Measurements from ENCODE around the gene NSMCE1. TPM values are rescaled to one million over a fixed set of nuclear protein-coding genes. Genes with fewer than 3 reads are reported as not detected.

NSMCE1 gene
- total RNA-seq, 1 donor from 2014 or later, result 21.2 TPM

GRCh38 chr16:27305839-27306442 lies 37.4 kb upstream of the NSMCE1 start:
- peaks cover 4% of the 10 kb centered on the region for H3K4me1 Mint-ChIP-seq (ENCODE audit: low read depth)
- peaks cover 3% of the 10 kb centered on the region for H3K9me3 Mint-ChIP-seq (ENCODE audit: low read depth)
- no peak overlapping the region for H3K4me3 Mint-ChIP-seq (ENCODE audit: unreplicated experiment)
- no peaks in the 10 kb centered on the region for H3K27me3 Mint-ChIP-seq (ENCODE audit: low read depth)
- no peak overlapping the region for H3K27ac Mint-ChIP-seq (ENCODE audit: unreplicated experiment)
- TF ChIP-seq, protein P1, sequence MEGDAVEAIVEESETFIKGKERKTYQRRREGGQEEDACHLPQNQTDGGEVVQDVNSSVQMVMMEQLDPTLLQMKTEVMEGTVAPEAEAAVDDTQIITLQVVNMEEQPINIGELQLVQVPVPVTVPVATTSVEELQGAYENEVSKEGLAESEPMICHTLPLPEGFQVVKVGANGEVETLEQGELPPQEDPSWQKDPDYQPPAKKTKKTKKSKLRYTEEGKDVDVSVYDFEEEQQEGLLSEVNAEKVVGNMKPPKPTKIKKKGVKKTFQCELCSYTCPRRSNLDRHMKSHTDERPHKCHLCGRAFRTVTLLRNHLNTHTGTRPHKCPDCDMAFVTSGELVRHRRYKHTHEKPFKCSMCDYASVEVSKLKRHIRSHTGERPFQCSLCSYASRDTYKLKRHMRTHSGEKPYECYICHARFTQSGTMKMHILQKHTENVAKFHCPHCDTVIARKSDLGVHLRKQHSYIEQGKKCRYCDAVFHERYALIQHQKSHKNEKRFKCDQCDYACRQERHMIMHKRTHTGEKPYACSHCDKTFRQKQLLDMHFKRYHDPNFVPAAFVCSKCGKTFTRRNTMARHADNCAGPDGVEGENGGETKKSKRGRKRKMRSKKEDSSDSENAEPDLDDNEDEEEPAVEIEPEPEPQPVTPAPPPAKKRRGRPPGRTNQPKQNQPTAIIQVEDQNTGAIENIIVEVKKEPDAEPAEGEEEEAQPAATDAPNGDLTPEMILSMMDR (IDR thresholded peaks at IDR 0.05), result no peak
- no peak for DNase-seq (ENCODE audit: low spot score)
- H3K36me3 Mint-ChIP-seq (ENCODE audit: low read depth), result no peaks in the 10 kb centered on the region

DNA sequence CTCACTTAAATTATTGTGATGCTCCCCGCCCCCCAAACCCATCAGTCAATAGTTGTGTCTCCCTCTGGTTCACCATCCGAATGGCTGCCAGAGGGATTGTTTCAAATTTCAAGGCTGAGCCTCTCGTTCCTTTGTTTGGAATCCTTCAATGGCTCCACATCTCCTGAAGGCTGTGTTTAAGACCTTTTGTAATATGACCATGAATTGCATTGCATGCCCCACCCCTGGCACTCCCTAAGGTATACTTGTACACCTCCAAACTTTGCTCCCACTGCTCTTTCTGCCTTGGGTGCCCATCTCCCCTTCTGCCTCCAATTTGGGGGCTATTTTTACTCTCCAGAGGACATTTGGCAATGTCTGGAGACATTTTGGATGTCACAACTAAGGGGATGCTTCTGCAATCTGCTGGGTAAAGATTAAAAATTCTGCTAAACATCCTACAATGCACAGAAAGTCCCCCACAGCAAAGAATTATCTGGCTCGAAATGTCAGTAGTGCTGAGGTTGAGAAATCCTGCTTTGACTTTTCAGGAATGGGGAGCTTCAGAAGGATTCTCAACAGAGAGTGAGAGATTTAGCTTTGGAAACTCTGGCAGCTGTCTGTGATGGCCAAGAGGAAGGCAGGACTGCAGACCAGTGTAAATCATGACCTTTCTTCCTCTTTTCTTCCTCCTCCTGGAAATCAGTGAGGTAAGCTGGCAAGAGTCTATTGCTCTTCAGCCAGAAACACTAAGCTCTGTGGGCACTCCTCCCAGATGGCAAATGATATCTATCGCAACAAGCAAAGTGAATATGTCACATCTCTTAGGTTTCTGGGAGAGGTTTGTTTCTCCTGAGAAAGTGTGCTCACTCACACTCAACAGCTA lies 36.5 kb upstream of the NSMCE1 start:
- Mint-ChIP-seq H3K4me3 (ENCODE audit: unreplicated experiment) (no peak overlapping the region), H3K36me3 (ENCODE audit: low read depth) (no peaks in the 10 kb centered on the region), H3K9me3 (ENCODE audit: low read depth) (peaks cover 3% of the 10 kb centered on the region), H3K27ac (ENCODE audit: unreplicated experiment) (no peak overlapping the region), H3K4me1 (ENCODE audit: low read depth) (no peaks in the 10 kb centered on the region), H3K27me3 (ENCODE audit: low read depth) (no peaks in the 10 kb centered on the region)
- DNase-seq (ENCODE audit: low spot score), result no peak
- TF ChIP-seq, protein P1 (IDR thresholded peaks at IDR 0.05), result no peak

GRCh38 chr16:27304102-27304501 lies 35.5 kb upstream of the NSMCE1 start:
- Mint-ChIP-seq H3K27ac (ENCODE audit: unreplicated experiment) (no peak overlapping the region), H3K4me3 (ENCODE audit: unreplicated experiment) (no peak overlapping the region), H3K9me3 (ENCODE audit: low read depth) (peaks cover 1% of the 10 kb centered on the region), H3K36me3 (ENCODE audit: low read depth) (no peaks in the 10 kb centered on the region), H3K27me3 (ENCODE audit: low read depth) (no peaks in the 10 kb centered on the region), H3K4me1 (ENCODE audit: low read depth) (no peaks in the 10 kb centered on the region)
- no peak for DNase-seq (ENCODE audit: low spot score)
- TF ChIP-seq, protein P1 (IDR thresholded peaks at IDR 0.05), result no peak

DNA sequence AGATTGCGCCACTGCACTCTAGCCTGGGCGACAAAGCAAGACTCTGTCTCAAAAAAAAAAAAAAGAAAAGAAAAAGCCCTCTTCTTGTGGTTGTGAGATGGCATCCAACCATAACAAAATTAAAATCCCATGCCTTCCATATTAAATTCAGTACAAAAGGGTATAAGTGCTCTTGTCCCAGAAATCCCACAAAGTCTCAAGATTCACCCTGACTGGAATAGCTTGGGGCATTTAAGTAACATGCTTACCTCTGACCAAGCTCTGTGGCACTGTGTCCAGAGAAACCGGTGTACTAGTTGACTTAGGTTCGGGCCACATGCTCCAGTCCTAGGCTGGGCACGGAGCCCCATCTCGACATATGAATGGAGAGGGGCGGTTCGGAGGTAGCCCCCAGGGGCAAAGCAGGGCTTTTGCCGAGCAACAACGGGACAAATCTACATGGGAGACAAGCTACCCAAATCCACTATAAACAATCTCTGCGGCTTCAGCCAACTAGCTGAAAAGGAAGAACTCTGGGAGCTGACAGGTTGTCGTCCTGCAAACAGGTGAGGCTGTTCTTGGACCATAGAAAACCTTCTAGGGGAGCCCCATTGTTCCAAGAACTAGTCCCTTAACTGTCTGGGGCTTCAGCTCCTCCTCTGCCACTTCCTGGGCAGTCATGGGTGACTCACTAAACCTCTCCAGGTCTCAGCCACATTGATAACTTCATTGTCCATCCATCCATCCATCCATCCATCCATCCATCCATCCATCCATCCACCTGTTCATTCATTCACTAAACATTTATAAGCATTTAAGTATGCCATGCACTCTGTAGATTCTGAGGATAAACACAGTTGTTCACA lies 34.9 kb upstream of the NSMCE1 start:
- no peaks in the 10 kb centered on the region for H3K27me3 Mint-ChIP-seq (ENCODE audit: low read depth)
- H3K4me1 Mint-ChIP-seq (ENCODE audit: low read depth), result no peaks in the 10 kb centered on the region
- TF ChIP-seq, protein P1 (IDR thresholded peaks at IDR 0.05), result no peak
- H3K9me3 Mint-ChIP-seq (ENCODE audit: low read depth), result no peaks in the 10 kb centered on the region
- no peak overlapping the region for H3K27ac Mint-ChIP-seq (ENCODE audit: unreplicated experiment)
- no peak overlapping the region for H3K4me3 Mint-ChIP-seq (ENCODE audit: unreplicated experiment)
- no peaks in the 10 kb centered on the region for H3K36me3 Mint-ChIP-seq (ENCODE audit: low read depth)
- DNase-seq (ENCODE audit: low spot score), result peak; percentile 68

GRCh38 chr16:27302126-27302525 lies 33.6 kb upstream of the NSMCE1 start:
- H3K27ac Mint-ChIP-seq (ENCODE audit: unreplicated experiment), result no peak overlapping the region
- no peak overlapping the region for H3K4me3 Mint-ChIP-seq (ENCODE audit: unreplicated experiment)
- H3K9me3 Mint-ChIP-seq (ENCODE audit: low read depth), result no peaks in the 10 kb centered on the region
- DNase-seq (ENCODE audit: low spot score), result no peak
- H3K36me3 Mint-ChIP-seq (ENCODE audit: low read depth), result no peaks in the 10 kb centered on the region
- H3K27me3 Mint-ChIP-seq (ENCODE audit: low read depth), result no peaks in the 10 kb centered on the region
- TF ChIP-seq, protein P1 (IDR thresholded peaks at IDR 0.05), result no peak
- no peaks in the 10 kb centered on the region for H3K4me1 Mint-ChIP-seq (ENCODE audit: low read depth)
